ENCODE results near the gene SNAI3.
A peak's percentile ranks its signal among the peaks of the same experiment; 100 is the strongest.

SNAI3 gene

GRCh38 chr16:88686439-88687253 lies at the start of gene SNAI3:
Gene SNAI3 (minus strand): TSS chr16:88686507. CDS start chr16:88686406, 101 bp downstream.
- peak; percentile 87 to 91 for DNase-seq

GRCh38 chr16:88736088-88736487 lies 49.8 kb upstream of the SNAI3 start:
- DNase-seq: no peak

- DNase-seq: no peak
Observed at GRCh38 chr16:88735616-88736015, 49.3 kb upstream of the SNAI3 start.

- no peak for DNase-seq
Observed at GRCh38 chr16:88735121-88735520, 48.8 kb upstream of the SNAI3 start.

GRCh38 chr16:88734361-88734728 lies 48.0 kb upstream of the SNAI3 start:
- DNase-seq: no peak

GRCh38 chr16:88733630-88734360 lies 47.5 kb upstream of the SNAI3 start:
- DNase-seq: no peak

GRCh38 chr16:88732961-88733294 lies 46.6 kb upstream of the SNAI3 start:
- DNase-seq: no peak

- no peak for DNase-seq
Observed at GRCh38 chr16:88732172-88732960, 46.1 kb upstream of the SNAI3 start.

GRCh38 chr16:88731699-88732098 lies 45.4 kb upstream of the SNAI3 start:
- DNase-seq: no peak

GRCh38 chr16:88730632-88731607 lies 44.6 kb upstream of the SNAI3 start:
- no peak for DNase-seq

GRCh38 chr16:88727871-88728270 lies 41.6 kb upstream of the SNAI3 start:
- no peak for DNase-seq

GRCh38 chr16:88726981-88727380 lies 40.7 kb upstream of the SNAI3 start:
- DNase-seq: no peak

GRCh38 chr16:88726408-88726749 lies 40.1 kb upstream of the SNAI3 start:
- DNase-seq: no peak

GRCh38 chr16:88725609-88726407 lies 39.5 kb upstream of the SNAI3 start:
- DNase-seq: no peak

- no peak for DNase-seq
Observed at GRCh38 chr16:88724855-88725555, 38.7 kb upstream of the SNAI3 start.

GRCh38 chr16:88723911-88724310 lies 37.6 kb upstream of the SNAI3 start:
- DNase-seq: no peak

GRCh38 chr16:88723507-88723887 lies 37.2 kb upstream of the SNAI3 start:
- no peak for DNase-seq

GRCh38 chr16:88722784-88723506 lies 36.6 kb upstream of the SNAI3 start:
- no peak for DNase-seq

- DNase-seq: no peak
Observed at GRCh38 chr16:88721815-88722755, 35.8 kb upstream of the SNAI3 start.

All from stimulated activated CD4-positive, alpha-beta T cell treated with anti-CD3 and anti-CD28 coated beads, Interleukin-2, amount 100 ng/mL, for 24 hours (primary cell).